Umbilical cord (tissue), 1 donor: ENCODE data around the gene SLC5A9. TPM values are rescaled to one million over a fixed set of nuclear protein-coding genes. Genes with fewer than 3 reads are reported as not detected.

Experiments
- total RNA-seq: library from RNA; depleted of rRNA; stranded (reverse); fragments of >200 nt; gene quantifications from one replicate; pipeline ENCODE4 v1.2.3, GENCODE V29; 2014; ENCODE audit warnings: low replicate concordance; ENCODE audit not compliant: insufficient read depth

Gene SLC5A9
- total RNA-seq, 1 donor from 2014 or later = 1.9 TPM

Other genes starting within 250 kb of the SLC5A9 start
- 2.4 TPM for gene TRABD2B, start 225.3 kb upstream of the SLC5A9 start, total RNA-seq
- gene SPATA6, start 249.5 kb downstream of the SLC5A9 start, total RNA-seq = 25.5 TPM